Stimulated activated CD4-positive, alpha-beta T cell treated with anti-CD3 and anti-CD28 coated beads, Interleukin-4, amount 100 ng/mL, for 24 hours (primary cell): ENCODE measurements around the gene GLYATL3.
"Not testable (repeated sequence)": the region's sequence is repeated elsewhere in the genome, so short reads cannot be mapped to it uniquely, and the experiment has no call there.

Experiments used
- DNase-seq: peaks from one replicate; pipeline ENCODE4 v3.0.0-alpha.2; 2020

Gene GLYATL3

GRCh38 chr6:49499623-49500022 lies at the start of gene GLYATL3:
TSS of gene GLYATL3 (plus strand) at chr6:49499923. CDS start at chr6:49511991, 12,068 bp downstream.
- DNase-seq, result no peak

GRCh38 chr6:49453221-49453620 lies 46.5 kb upstream of the GLYATL3 start:
- no peak for DNase-seq

GRCh38 chr6:49454787-49455709 lies 44.7 kb upstream of the GLYATL3 start:
- no peak for DNase-seq

GRCh38 chr6:49457771-49458170 lies 42.0 kb upstream of the GLYATL3 start:
- DNase-seq, result no peak

- no peak for DNase-seq
Measured at GRCh38 chr6:49462071-49462470, 37.7 kb upstream of the GLYATL3 start.

GRCh38 chr6:49462599-49462926 lies 37.2 kb upstream of the GLYATL3 start:
- no peak for DNase-seq

- peak; percentile 92 for DNase-seq
Measured at GRCh38 chr6:49462927-49463611, 36.7 kb upstream of the GLYATL3 start, which contains the start of the genes CENPQ and MMUT. TSS of gene CENPQ (plus strand) at chr6:49463370. CDS start at chr6:49470177, 6,807 bp downstream. TSS of gene MMUT (minus strand) at chr6:49463253. CDS start at chr6:49459466, 3,787 bp downstream.

- no peak for DNase-seq
Measured at GRCh38 chr6:49463612-49463967, 36.1 kb upstream of the GLYATL3 start.

- DNase-seq, result no peak
Measured at GRCh38 chr6:49464691-49465090, 35.0 kb upstream of the GLYATL3 start.

GRCh38 chr6:49468042-49468441 lies 31.7 kb upstream of the GLYATL3 start:
- DNase-seq, result no peak

- DNase-seq, result not testable (repeated sequence)
Measured at GRCh38 chr6:49476564-49476963, 23.2 kb upstream of the GLYATL3 start.

- no peak for DNase-seq
Measured at GRCh38 chr6:49479308-49479970, 20.3 kb upstream of the GLYATL3 start.

GRCh38 chr6:49481846-49482245 lies 17.9 kb upstream of the GLYATL3 start:
- DNase-seq, result not testable (repeated sequence)

GRCh38 chr6:49483380-49483779 lies 16.3 kb upstream of the GLYATL3 start:
- not testable (repeated sequence) for DNase-seq

GRCh38 chr6:49490633-49491032 lies 9.1 kb upstream of the GLYATL3 start:
- no peak for DNase-seq

- no peak for DNase-seq
Measured at GRCh38 chr6:49497304-49497703, 2.4 kb upstream of the GLYATL3 start.

GRCh38 chr6:49499126-49499525 lies 597 bp upstream of the GLYATL3 start:
- no peak for DNase-seq

- DNase-seq, result no peak
Measured at GRCh38 chr6:49504666-49505065, 4.9 kb downstream of the GLYATL3 start.

- DNase-seq, result no peak
Measured at GRCh38 chr6:49506569-49507111, 6.9 kb downstream of the GLYATL3 start.

- DNase-seq, result no peak
Measured at GRCh38 chr6:49509342-49509741, 9.6 kb downstream of the GLYATL3 start.

GRCh38 chr6:49513153-49513989 lies 13.6 kb downstream of the GLYATL3 start:
- no peak for DNase-seq
